Upper lobe of left lung (tissue), 4 donors: Measurements from ENCODE around the gene DNAJB8.

ENCODE experiments used
- POLR2AphosphoS5 ChIP-seq, 2 donors: sonication (generic); formaldehyde crosslinking; IDR thresholded peaks; one replicate each; pipeline ENCODE4 v1.5.1; 2017; ENCODE audit warnings: antibody characterized with exemption in 2 of 2
- TF ChIP-seq, protein P1 (sequence below), 6 experiments: fragments of 450-650 bp in 4 of 6; fragments of 200-600 bp in 2 of 6; sonication (generic) in 2 of 6; IDR thresholded peaks; one replicate each; pipeline ENCODE4 v1.5.1; 2016 to 2019; ENCODE audit warnings: antibody characterized with exemption in 6 of 6

DNA sequence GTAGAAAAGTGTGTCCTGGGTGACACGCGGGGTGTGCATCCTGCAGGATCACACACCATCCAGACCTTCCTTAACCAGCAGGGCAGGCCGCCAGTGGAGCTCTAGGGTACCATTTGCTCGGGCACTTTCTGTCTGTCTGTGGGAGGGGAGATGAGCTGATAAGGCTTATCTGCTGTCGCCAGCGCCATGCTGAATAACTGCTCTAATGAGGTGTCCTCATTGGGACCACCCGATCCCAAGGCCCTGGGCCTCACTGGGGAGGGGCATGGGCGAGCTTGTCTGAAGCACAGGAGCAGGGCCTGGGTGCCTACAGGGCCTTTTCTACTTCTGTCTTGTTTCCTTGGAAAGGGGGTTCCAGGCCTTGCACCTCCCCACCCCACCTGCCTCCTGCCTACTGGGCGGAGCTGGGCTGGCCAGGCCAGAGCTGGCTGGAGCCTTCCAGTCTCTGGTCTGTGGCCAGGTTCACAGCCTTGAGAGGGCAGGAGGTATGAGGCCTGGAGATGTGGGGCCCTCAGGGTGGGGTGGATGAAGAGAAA lies 28.8 kb upstream of the DNAJB8 start:
- TF ChIP-seq POLR2AphosphoS5 (IDR thresholded peaks at IDR 0.05) = no peak
- TF ChIP-seq, protein P1, sequence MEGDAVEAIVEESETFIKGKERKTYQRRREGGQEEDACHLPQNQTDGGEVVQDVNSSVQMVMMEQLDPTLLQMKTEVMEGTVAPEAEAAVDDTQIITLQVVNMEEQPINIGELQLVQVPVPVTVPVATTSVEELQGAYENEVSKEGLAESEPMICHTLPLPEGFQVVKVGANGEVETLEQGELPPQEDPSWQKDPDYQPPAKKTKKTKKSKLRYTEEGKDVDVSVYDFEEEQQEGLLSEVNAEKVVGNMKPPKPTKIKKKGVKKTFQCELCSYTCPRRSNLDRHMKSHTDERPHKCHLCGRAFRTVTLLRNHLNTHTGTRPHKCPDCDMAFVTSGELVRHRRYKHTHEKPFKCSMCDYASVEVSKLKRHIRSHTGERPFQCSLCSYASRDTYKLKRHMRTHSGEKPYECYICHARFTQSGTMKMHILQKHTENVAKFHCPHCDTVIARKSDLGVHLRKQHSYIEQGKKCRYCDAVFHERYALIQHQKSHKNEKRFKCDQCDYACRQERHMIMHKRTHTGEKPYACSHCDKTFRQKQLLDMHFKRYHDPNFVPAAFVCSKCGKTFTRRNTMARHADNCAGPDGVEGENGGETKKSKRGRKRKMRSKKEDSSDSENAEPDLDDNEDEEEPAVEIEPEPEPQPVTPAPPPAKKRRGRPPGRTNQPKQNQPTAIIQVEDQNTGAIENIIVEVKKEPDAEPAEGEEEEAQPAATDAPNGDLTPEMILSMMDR (IDR thresholded peaks at IDR 0.05) = no peak
